Measurements from ENCODE around the gene ZFPM1. TPM values are rescaled to one million over a fixed set of nuclear protein-coding genes. Genes with fewer than 3 reads are reported as not detected.

The ZFPM1 gene
- total RNA-seq, 1 experiment from 2014 or later = 5.0 TPM

GRCh38 chr16:88529596-88529995 is 76.5 kb downstream of the ZFPM1 start:
- H3K27me3 Mint-ChIP-seq (ENCODE audit: insufficient read depth, unreplicated experiment) = no peaks in the 10 kb centered on the region
- H3K4me1 Mint-ChIP-seq (ENCODE audit: insufficient read depth, unreplicated experiment) = no peaks in the 10 kb centered on the region
- no TSS peak for BruUV-seq (replicated peaks)
- intact Hi-C loops (cut with micrococcal nuclease) = no loop called here
- ChIA-PET POLR2A (no interaction called here), CTCF (no interaction called here)
- H3K9me3 Mint-ChIP-seq (ENCODE audit: unreplicated experiment) = no peaks in the 10 kb centered on the region
- no peak overlapping the region for H3K27ac Mint-ChIP-seq (ENCODE audit: low read depth, unreplicated experiment)
- peaks cover 9% of the 10 kb centered on the region for H3K36me3 Mint-ChIP-seq (ENCODE audit: insufficient read depth, unreplicated experiment)
- no peak for TF ChIP-seq CTCF (IDR thresholded peaks at IDR 0.05; ENCODE audit: unreplicated experiment)
- no peak overlapping the region for H3K4me3 Mint-ChIP-seq (ENCODE audit: unreplicated experiment)
- DNase-seq (ENCODE audit: unreplicated experiment) = no peak

GRCh38 chr16:88530051-88530857 is 77.2 kb downstream of the ZFPM1 start:
- intact Hi-C loops (cut with micrococcal nuclease) = no loop called here
- no peak overlapping the region for H3K4me3 Mint-ChIP-seq (ENCODE audit: unreplicated experiment)
- no peak overlapping the region for H3K27ac Mint-ChIP-seq (ENCODE audit: low read depth, unreplicated experiment)
- ChIA-PET POLR2A (no interaction called here), CTCF (no interaction called here)
- BruUV-seq (replicated peaks) = no TSS peak
- H3K4me1 Mint-ChIP-seq (ENCODE audit: insufficient read depth, unreplicated experiment) = no peaks in the 10 kb centered on the region
- H3K27me3 Mint-ChIP-seq (ENCODE audit: insufficient read depth, unreplicated experiment) = no peaks in the 10 kb centered on the region
- TF ChIP-seq CTCF (IDR thresholded peaks at IDR 0.05; ENCODE audit: unreplicated experiment) = no peak
- H3K36me3 Mint-ChIP-seq (ENCODE audit: insufficient read depth, unreplicated experiment) = peaks cover 14% of the 10 kb centered on the region
- DNase-seq (ENCODE audit: unreplicated experiment) = no peak
- no peaks in the 10 kb centered on the region for H3K9me3 Mint-ChIP-seq (ENCODE audit: unreplicated experiment)

- BruUV-seq (replicated peaks) = no TSS peak
- DNase-seq (ENCODE audit: unreplicated experiment) = no peak
- Mint-ChIP-seq H3K27me3 (ENCODE audit: insufficient read depth, unreplicated experiment) (no peaks in the 10 kb centered on the region), H3K4me1 (ENCODE audit: insufficient read depth, unreplicated experiment) (no peaks in the 10 kb centered on the region), H3K36me3 (ENCODE audit: insufficient read depth, unreplicated experiment) (peaks cover 17% of the 10 kb centered on the region), H3K4me3 (ENCODE audit: unreplicated experiment) (no peak overlapping the region), H3K9me3 (ENCODE audit: unreplicated experiment) (no peaks in the 10 kb centered on the region), H3K27ac (ENCODE audit: low read depth, unreplicated experiment) (no peak overlapping the region)
- CTCF ChIA-PET = no interaction called here
- no peak for TF ChIP-seq CTCF (IDR thresholded peaks at IDR 0.05; ENCODE audit: unreplicated experiment)
- POLR2A ChIA-PET = no interaction called here
- intact Hi-C loops (cut with micrococcal nuclease) = no loop called here
Observed at GRCh38 chr16:88530858-88531203, 77.8 kb downstream of the ZFPM1 start.

GRCh38 chr16:88531346-88531745 is 78.3 kb downstream of the ZFPM1 start:
- intact Hi-C loops (cut with micrococcal nuclease) = no loop called here
- no peaks in the 10 kb centered on the region for H3K9me3 Mint-ChIP-seq (ENCODE audit: unreplicated experiment)
- POLR2A ChIA-PET = no interaction called here
- no peaks in the 10 kb centered on the region for H3K27me3 Mint-ChIP-seq (ENCODE audit: insufficient read depth, unreplicated experiment)
- no peak for TF ChIP-seq CTCF (IDR thresholded peaks at IDR 0.05; ENCODE audit: unreplicated experiment)
- no TSS peak for BruUV-seq (replicated peaks)
- H3K4me3 Mint-ChIP-seq (ENCODE audit: unreplicated experiment) = no peak overlapping the region
- CTCF ChIA-PET = interaction anchor here (0.6 kb wide), 1 partner anchor 753 kb away, joined by 3 read pairs; no protein-coding TSS in a partner anchor
- no peaks in the 10 kb centered on the region for H3K4me1 Mint-ChIP-seq (ENCODE audit: insufficient read depth, unreplicated experiment)
- no peak overlapping the region for H3K27ac Mint-ChIP-seq (ENCODE audit: low read depth, unreplicated experiment)
- peaks cover 21% of the 10 kb centered on the region for H3K36me3 Mint-ChIP-seq (ENCODE audit: insufficient read depth, unreplicated experiment)
- DNase-seq (ENCODE audit: unreplicated experiment) = no peak
